BJ (cell line): ENCODE results near the gene PLK5. TPM values are rescaled to one million over a fixed set of nuclear protein-coding genes. Genes with fewer than 3 reads are reported as not detected.
A peak's percentile ranks its signal among the peaks of the same experiment; 100 is the strongest.

ENCODE experiments used
- CTCF ChIA-PET: fragments of 350-600 bp; formaldehyde crosslinking; extraction: SDS; loops from one replicate; lab custom pipeline; 2021; ENCODE audit warnings: antibody characterized with exemption, inconsistent platforms; lab: Yijun Ruan, JAX
- POLR2A ChIA-PET: fragments of 300-600 bp; sonication (Branson Sonifier 250); formaldehyde crosslinking; extraction: SDS; loops from one replicate; lab custom pipeline; 2021; ENCODE audit warnings: antibody characterized with exemption; lab: Charles Lee
- DNase-seq: peaks from one replicate; pipeline ENCODE4 v3.0.0-alpha.2; 2011; ENCODE audit warnings: low read depth
- H3K27me3 ChIP-seq: 2 replicates; pipeline ENCODE4 v1.6.0; 2011; ENCODE audit warnings: low read length; ENCODE audit not compliant: control insufficient read depth, insufficient read depth
- H3K36me3 ChIP-seq: 2 replicates; pipeline ENCODE4 v1.5.1; 2011; ENCODE audit warnings: low read length; ENCODE audit not compliant: control insufficient read depth, insufficient read depth
- H3K4me3 ChIP-seq: 2 replicates; pipeline ENCODE4 v1.5.1; 2011; ENCODE audit warnings: low read depth, mild to moderate bottlenecking, control low read depth, low read length
- polyA plus RNA-seq: library from polyadenylated mRNA; depleted of rRNA; stranded (reverse); fragments of >200 nt; gene quantifications from 2 replicates; pipeline ENCODE4 v1.2.3, GENCODE V29; 2011
- TF ChIP-seq, protein P1 (sequence below): IDR thresholded peaks from 2 replicates; pipeline ENCODE4 v1.5.1; 2011; ENCODE audit warnings: low read depth, mild to moderate bottlenecking, control low read depth, inconsistent platforms, low read length, moderate library complexity; ENCODE audit not compliant: insufficient read depth

PLK5 gene
- polyA plus RNA-seq, 1 experiment = not detected

DNA sequence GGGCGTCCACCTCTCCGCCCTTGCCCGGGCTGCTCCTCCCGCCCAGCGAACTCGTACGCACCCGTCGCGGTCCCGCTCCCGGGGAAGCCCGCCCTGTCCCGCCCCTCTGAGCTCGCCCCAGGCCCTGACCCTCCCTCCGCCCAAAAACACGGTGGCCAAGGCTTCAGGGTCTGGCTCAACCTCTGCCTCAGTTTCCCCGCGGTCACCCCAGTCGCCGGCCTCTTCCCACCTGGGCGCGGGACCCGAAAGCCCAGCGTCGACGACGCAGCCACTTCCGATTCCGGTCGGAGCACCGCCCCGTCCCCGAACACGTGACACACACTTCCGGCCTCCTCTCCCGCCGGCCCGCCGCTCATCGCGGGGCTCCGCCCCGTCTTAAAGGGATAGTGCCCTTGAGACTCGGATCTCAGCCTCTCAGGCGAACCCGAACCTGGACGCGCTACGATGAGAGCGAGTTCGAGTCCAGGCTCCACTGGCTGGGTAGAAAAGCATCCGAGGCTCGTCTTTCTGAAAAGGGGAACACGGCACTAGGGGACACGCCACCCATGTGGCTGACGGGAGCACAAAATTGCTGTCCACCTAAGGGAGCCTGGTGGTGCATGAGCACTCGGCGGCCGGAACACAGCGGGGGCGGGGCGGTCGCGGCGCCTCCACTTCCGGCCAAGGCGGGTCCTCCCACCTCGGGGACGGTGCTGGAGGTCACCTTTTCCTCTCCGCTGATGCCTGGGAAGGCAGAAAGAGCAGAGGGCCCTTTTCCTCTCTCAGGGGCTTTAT is 44.8 kb upstream of the PLK5 start, which contains the start of gene C19orf25:
C19orf25 (minus strand) TSS at position 282 of the 774 bp plus-strand sequence. CDS start 312 bp downstream, outside the sequence.
- ChIA-PET POLR2A (no interaction called here), CTCF (interaction anchor here (1.7 kb wide), 1 partner anchor 12 kb away, joined by 5 read pairs; no protein-coding TSS in a partner anchor)
- Histone ChIP-seq H3K27me3 (no peaks in the 10 kb centered on the region), H3K4me3 (peak within 1 kb of the TSS; percentile 99), H3K36me3 (peaks cover 6% of the 10 kb centered on the region)
- DNase-seq = peak; percentile 64
- TF ChIP-seq, protein P1, sequence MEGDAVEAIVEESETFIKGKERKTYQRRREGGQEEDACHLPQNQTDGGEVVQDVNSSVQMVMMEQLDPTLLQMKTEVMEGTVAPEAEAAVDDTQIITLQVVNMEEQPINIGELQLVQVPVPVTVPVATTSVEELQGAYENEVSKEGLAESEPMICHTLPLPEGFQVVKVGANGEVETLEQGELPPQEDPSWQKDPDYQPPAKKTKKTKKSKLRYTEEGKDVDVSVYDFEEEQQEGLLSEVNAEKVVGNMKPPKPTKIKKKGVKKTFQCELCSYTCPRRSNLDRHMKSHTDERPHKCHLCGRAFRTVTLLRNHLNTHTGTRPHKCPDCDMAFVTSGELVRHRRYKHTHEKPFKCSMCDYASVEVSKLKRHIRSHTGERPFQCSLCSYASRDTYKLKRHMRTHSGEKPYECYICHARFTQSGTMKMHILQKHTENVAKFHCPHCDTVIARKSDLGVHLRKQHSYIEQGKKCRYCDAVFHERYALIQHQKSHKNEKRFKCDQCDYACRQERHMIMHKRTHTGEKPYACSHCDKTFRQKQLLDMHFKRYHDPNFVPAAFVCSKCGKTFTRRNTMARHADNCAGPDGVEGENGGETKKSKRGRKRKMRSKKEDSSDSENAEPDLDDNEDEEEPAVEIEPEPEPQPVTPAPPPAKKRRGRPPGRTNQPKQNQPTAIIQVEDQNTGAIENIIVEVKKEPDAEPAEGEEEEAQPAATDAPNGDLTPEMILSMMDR = no peak

DNA sequence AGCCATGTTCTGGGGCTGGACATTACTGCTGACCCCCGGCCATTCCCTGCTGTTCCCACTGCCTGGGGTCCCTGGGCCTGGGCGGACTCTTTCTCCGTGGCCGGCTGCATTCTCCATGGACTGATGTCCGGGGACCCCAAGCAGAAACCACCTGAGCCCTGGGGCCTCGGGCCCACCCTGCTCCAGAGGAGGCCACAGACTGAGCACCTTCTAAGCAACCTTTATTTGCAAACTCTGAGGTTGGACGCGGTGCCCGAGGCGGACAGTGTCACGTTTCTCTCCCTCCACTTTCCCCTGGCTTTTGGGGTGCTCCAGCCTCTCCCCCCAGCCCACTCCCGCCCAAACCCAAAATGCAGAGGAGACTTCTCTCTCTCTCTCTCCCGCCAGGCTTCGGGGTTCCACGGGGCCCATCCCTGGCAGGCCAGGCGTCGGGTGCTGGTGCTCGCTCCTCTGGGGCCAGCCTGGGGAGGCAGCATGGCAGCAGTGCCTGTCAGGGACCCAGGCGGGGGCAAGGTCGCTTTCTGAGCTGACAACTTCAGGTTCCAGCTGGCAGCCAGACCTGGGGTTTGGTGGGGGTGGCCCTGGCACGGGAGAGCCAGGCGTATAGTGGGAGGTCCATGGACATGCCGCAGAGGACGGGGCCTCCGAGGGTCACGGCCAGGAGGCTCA is 42.5 kb upstream of the PLK5 start:
- CTCF ChIA-PET = interaction anchor here (1.4 kb wide), 1 partner anchor 36 kb away, joined by 6 read pairs; no protein-coding TSS in a partner anchor
- H3K27me3 ChIP-seq = no peaks in the 10 kb centered on the region
- TF ChIP-seq, protein P1 = no peak
- no peak overlapping the region for H3K4me3 ChIP-seq
- H3K36me3 ChIP-seq = 0 out of 2 replicates have a peak, but pooled peaks cover 1% of the 10 kb centered on the region
- POLR2A ChIA-PET = no interaction called here
- no peak for DNase-seq

DNA sequence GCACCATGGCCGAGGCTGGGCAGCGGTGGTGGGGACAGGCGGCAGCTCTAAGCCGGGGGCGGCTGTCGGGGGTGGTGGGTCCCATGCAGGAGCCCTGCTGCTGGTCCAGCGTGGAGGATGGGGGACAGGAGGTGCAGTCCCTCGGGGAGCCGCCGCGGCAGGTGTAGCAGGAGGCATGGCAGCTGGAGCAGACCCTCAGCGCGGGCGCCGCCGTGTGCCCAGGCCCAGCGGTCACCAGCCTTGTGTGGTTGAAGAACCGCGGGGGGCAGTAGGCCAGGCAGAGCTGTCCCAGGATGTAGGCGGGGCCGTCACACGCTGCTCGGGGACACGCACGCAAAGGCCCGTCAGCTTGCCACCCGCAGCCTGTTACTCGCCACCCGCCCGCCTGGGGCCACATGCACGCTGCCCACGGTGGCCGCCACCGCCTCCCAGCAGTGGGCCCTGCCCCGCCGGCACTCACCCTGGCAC is 42.0 kb upstream of the PLK5 start:
- Histone ChIP-seq H3K36me3 (0 out of 2 replicates have a peak, but pooled peaks cover 1% of the 10 kb centered on the region), H3K27me3 (no peaks in the 10 kb centered on the region), H3K4me3 (no peak overlapping the region)
- TF ChIP-seq, protein P1 = no peak
- POLR2A ChIA-PET = no interaction called here
- CTCF ChIA-PET = interaction anchor here (1.4 kb wide), 1 partner anchor 36 kb away, joined by 6 read pairs; no protein-coding TSS in a partner anchor
- no peak for DNase-seq

DNA sequence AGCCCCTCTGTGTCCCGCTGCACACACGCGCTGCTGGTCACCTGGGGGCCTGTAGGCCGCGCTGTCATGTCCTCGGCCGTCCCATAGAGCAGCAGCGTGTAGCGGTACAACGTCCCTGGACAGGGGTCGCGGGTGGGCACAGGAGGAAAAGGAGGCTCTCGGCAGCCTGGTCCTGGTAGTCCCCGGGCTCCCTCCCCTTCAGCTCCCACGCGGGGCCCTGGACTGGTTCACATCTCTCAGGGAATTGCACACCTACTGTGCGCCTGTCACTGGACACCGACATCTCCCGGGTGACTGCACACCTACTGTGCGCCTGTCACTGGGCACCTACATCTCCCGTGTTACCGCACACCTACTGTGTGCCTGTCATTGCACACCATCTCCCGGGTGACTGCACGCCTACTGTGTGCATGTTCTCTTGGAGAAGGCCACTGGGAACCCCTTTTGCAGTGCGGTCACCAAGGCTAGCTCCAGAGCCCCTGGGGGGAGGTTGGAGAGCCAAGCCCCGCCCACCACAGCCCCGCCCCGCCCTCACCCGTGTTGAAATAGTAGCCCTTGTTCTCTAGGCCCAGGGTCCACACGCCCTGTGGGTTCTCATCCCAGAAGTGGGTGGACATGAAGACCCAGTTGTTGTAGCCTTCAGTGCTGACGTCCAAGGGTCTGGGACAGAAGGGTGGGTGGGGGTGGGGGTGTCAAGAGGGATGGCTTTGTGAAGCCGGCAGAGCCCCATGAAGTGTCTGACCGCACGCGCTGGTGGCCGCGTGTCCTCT is 41.3 kb upstream of the PLK5 start:
- no peaks in the 10 kb centered on the region for H3K36me3 ChIP-seq
- DNase-seq = no peak
- ChIA-PET CTCF (interaction anchor here (1.4 kb wide), 1 partner anchor 37 kb away, joined by 6 read pairs; no protein-coding TSS in a partner anchor), POLR2A (no interaction called here)
- H3K4me3 ChIP-seq = no peak overlapping the region
- no peaks in the 10 kb centered on the region for H3K27me3 ChIP-seq
- TF ChIP-seq, protein P1 = no peak
